Left ventricle myocardium inferior (tissue), 1 donor: Measurements from ENCODE around the gene NAA25. TPM values are rescaled to one million over a fixed set of nuclear protein-coding genes. Genes with fewer than 3 reads are reported as not detected.
A peak's percentile ranks its signal among the peaks of the same experiment; 100 is the strongest.
"Not testable (repeated sequence)": the region's sequence is repeated elsewhere in the genome, so short reads cannot be mapped to it uniquely, and the experiment has no call there.

Source experiments
- DNase-seq: peaks from one replicate; pipeline ENCODE4 v3.0.0-alpha.2; 2020
- H3K27ac ChIP-seq: fragments of 200-600 bp; replicated peaks from 2 replicates; pipeline ENCODE4 v1.8.0; 2021
- H3K27me3 ChIP-seq: fragments of 200-600 bp; 2 replicates; pipeline ENCODE4 v1.8.0; 2021; ENCODE audit warnings: low read depth
- H3K36me3 ChIP-seq: fragments of 200-600 bp; 2 replicates; pipeline ENCODE4 v1.8.0; 2021
- H3K4me1 ChIP-seq: fragments of 200-600 bp; 2 replicates; pipeline ENCODE4 v1.8.0; 2021
- H3K4me3 ChIP-seq: fragments of 200-600 bp; 2 replicates; pipeline ENCODE4 v1.8.0; 2021; ENCODE audit warnings: mild to moderate bottlenecking, moderate library complexity
- H3K9me3 ChIP-seq: fragments of 200-600 bp; replicated peaks from 2 replicates; pipeline ENCODE4 v1.8.0; 2021
- CTCF ChIP-seq: fragments of 200-600 bp; IDR thresholded peaks from 2 replicates; pipeline ENCODE4 v1.8.0; 2021; ENCODE audit warnings: antibody characterized with exemption, mild to moderate bottlenecking, borderline replicate concordance
- intact Hi-C: fragments of 100-400 bp; cut with micrococcal nuclease; formaldehyde crosslinking; loops from one replicate; pipeline ENCODE4 v1.11.0; 2022
- total RNA-seq: library from RNA; stranded (reverse); fragmentation: NEBNext Ultra II Directional; extraction: Animal tissue kit (Norgen Biotek cat#: 25700); gene quantifications from one replicate; pipeline ENCODE4 v1.2.1, GENCODE V29; 2021
- donor health status: DM: no; HTN: yes; CAD: no; lungs with severe emphysema.

NAA25 gene
- total RNA-seq, 1 donor from 2014 or later: 13.7 TPM

- TF ChIP-seq CTCF: no peak
Measured at GRCh38 chr12:112115259-112116045, 6.9 kb upstream of the NAA25 start.

GRCh38 chr12:112112409-112113133, 4.0 kb upstream of the NAA25 start:
- no peak for TF ChIP-seq CTCF
- no peaks in the 10 kb centered on the region for H3K27me3 ChIP-seq
- H3K36me3 ChIP-seq: no peaks in the 10 kb centered on the region
- DNase-seq: no peak
- H3K9me3 ChIP-seq: no peaks in the 10 kb centered on the region
- intact Hi-C loops: no loop called here
- no peak overlapping the region for H3K27ac ChIP-seq
- peaks cover 38% of the 10 kb centered on the region for H3K4me1 ChIP-seq
- H3K4me3 ChIP-seq: no peak overlapping the region

More at GRCh38 chr12:112115259-112116045, 6.9 kb upstream of the NAA25 start:
- H3K27ac ChIP-seq: peak overlapping the region; percentile 86
- no peaks in the 10 kb centered on the region for H3K27me3 ChIP-seq
- no peak overlapping the region for H3K4me3 ChIP-seq
- intact Hi-C loops: no loop called here
- no peaks in the 10 kb centered on the region for H3K36me3 ChIP-seq
- DNase-seq: no peak
- H3K9me3 ChIP-seq: no peaks in the 10 kb centered on the region
- H3K4me1 ChIP-seq: peaks cover 17% of the 10 kb centered on the region

DNA sequence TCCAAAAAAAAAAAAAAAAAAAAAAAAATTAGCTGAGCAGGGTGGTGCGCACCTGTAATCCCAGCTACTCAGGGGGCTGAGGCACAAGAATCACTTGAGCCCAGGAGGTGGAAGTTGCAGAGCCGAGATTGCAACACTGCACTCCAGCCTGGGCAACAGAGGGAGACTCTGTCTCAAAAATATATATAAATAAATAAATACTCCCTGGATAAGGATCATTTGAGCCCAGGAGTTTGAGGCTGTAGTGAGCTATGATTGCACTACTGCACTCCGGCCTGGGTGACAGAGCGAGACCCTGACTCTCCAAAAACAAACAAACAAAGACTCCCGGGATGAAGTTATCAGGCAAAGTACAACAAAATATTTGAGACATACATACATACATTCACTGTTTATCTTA, 3.3 kb upstream of the NAA25 start:
- H3K9me3 ChIP-seq: no peaks in the 10 kb centered on the region
- no peak overlapping the region for H3K4me3 ChIP-seq
- no peaks in the 10 kb centered on the region for H3K36me3 ChIP-seq
- peaks cover 38% of the 10 kb centered on the region for H3K4me1 ChIP-seq
- H3K27me3 ChIP-seq: no peaks in the 10 kb centered on the region
- intact Hi-C loops: no loop called here
- no peak for TF ChIP-seq CTCF
- no peak for DNase-seq
- no peak overlapping the region for H3K27ac ChIP-seq

- H3K27ac ChIP-seq: not testable (repeated sequence)
Measured at GRCh38 chr12:112110787-112111662, 2.4 kb upstream of the NAA25 start.

DNA sequence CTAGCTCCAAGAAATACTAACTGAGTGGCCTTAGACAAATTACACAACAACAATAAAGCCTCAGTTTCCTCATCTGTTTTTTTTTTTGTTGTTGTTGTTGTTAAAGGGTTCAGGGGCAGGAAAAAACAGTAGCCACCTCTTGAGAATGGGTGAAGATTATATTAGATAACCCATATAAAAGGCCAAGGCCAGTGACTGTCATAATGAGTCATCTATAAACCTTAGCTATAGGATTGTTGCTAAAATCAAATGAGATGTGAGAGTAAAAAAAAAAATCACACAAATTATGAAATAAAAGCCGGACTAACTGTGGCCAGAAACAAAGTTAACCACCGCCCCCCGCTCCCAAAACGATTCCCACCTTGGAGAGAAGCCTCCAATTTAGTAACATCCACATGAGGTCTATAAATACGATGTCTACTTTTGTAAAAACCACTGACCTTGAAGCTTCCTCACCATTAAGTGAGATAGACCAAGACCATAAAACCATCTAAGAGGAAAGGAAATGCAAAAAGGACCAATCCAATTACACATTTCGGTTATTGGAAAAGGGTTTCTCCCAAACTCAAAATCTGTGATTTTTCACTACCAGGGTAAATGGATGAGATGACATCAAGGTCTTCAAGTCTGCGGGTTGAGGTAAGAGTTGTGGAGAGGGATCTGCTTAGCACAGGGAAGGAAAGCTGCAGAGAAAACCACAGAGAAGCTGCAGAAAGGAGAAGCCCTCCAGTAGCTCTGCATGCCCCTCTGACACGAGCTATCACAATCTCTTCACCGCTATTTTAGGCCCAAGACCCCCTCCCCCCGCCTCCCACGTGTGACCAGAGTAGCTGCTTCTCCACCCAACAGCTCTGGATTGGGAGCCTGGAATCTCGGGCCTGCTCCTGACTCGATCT, 1.0 kb downstream of the NAA25 start:
- no peaks in the 10 kb centered on the region for H3K36me3 ChIP-seq
- H3K9me3 ChIP-seq: no peaks in the 10 kb centered on the region
- no peak for TF ChIP-seq CTCF
- no peak for DNase-seq
- intact Hi-C loops: no loop called here
- peak overlapping the region; percentile 99 for H3K27ac ChIP-seq
- H3K4me3 ChIP-seq: peak overlapping the region; percentile 95
- H3K4me1 ChIP-seq: peaks cover 71% of the 10 kb centered on the region
- H3K27me3 ChIP-seq: no peaks in the 10 kb centered on the region

More at GRCh38 chr12:112110787-112111662, 2.4 kb upstream of the NAA25 start:
- DNase-seq, intact Hi-C loops, H3K9me3 ChIP-seq, H3K27me3 ChIP-seq, H3K4me3 ChIP-seq, H3K36me3 ChIP-seq: not testable (repeated sequence)
- peaks cover 38% of the 10 kb centered on the region for H3K4me1 ChIP-seq
